Measurements from ENCODE around the gene TSPYL4. TPM values are rescaled to one million over a fixed set of nuclear protein-coding genes. Genes with fewer than 3 reads are reported as not detected.

The TSPYL4 gene
- total and polyA plus RNA-seq, 2 of the 8 experiments (the other 6 are each of a cell fraction or from before 2014, with no cell fraction given), result 20.5 to 22.6 TPM

- Histone ChIP-seq H3K18ac (ENCODE audit: extremely low read depth, low read length) (no peak overlapping the region), H3K27ac (ENCODE audit: low read depth, low read length) (no peak overlapping the region), H4K91ac (replicated peaks; ENCODE audit: insufficient read length, low read length) (no peak overlapping the region), H4K5ac (ENCODE audit: insufficient read length, low read depth, low read length) (no peak overlapping the region), H3K4me2 (ENCODE audit: insufficient read depth in 1 of 2, low read depth in 2 of 2, low read length in 2 of 2) (no peak overlapping the region), H3K9ac (replicated peaks in 1 of 4; ENCODE audit: extremely low read depth in 1 of 4, low read depth in 3 of 4, low read length in 3 of 4) (no peak overlapping the region), H3K23ac (ENCODE audit: insufficient read length) (no peak overlapping the region), H3K4me3 (ENCODE audit: extremely low read depth in 1 of 4, insufficient read depth in 2 of 4, low read depth in 3 of 4, low read length in 4 of 4) (no peak overlapping the region), H3K4me1 (replicated peaks in 1 of 4; ENCODE audit: control insufficient read depth in 3 of 4, insufficient read depth in 4 of 4, low read length in 3 of 4) (no peaks in the 10 kb centered on the region), H4K8ac (ENCODE audit: extremely low read depth, insufficient read depth, low read length) (no peak overlapping the region), H2BK20ac (ENCODE audit: low read length) (no peak overlapping the region), H2BK12ac (ENCODE audit: low read depth, low read length) (no peak overlapping the region), H3K79me1 (ENCODE audit: low read depth, low read length) (no peaks in the 10 kb centered on the region; the same call in 1 of the 2 replicates), H2BK5ac (ENCODE audit: low read depth, low read length) (no peak overlapping the region), H3K23me2 (ENCODE audit: low read depth, low read length) (no peaks in the 10 kb centered on the region), H2BK15ac (ENCODE audit: low read length) (no peak overlapping the region), H2AFZ (ENCODE audit: low read length) (no peak overlapping the region), H3K79me2 (ENCODE audit: control insufficient read depth in 1 of 2, insufficient read depth in 2 of 2, low read length in 2 of 2) (no peaks in the 10 kb centered on the region), H2BK120ac (replicated peaks; ENCODE audit: low read depth, low read length) (no peak overlapping the region), H3K27me3 (replicated peaks in 1 of 4; ENCODE audit: control insufficient read depth in 3 of 4, extremely low read depth in 1 of 4, insufficient read depth in 3 of 4, low read length in 3 of 4) (no peaks in the 10 kb centered on the region), H3K4ac (replicated peaks; ENCODE audit: insufficient read length, low read depth, low read length) (no peak overlapping the region), H3K36me3 (ENCODE audit: control insufficient read depth in 2 of 4, insufficient read depth in 4 of 4, low read length in 3 of 4) (no peaks in the 10 kb centered on the region; a peak in 1 of 8 replicates), H3K56ac (replicated peaks; ENCODE audit: insufficient read length, low read depth, low read length) (no peak overlapping the region), H3K14ac (ENCODE audit: insufficient read length) (no peak overlapping the region), H4K20me1 (replicated peaks in 1 of 2; ENCODE audit: control insufficient read depth in 1 of 2, insufficient read depth in 2 of 2, low read length in 2 of 2) (peaks cover 0 to 3% of the 10 kb centered on the region in 2 experiments), H3K9me3 (ENCODE audit: insufficient read depth in 2 of 2, low read depth in 1 of 2, low read length in 1 of 2) (no peaks in the 10 kb centered on the region), H2AK5ac (ENCODE audit: low read depth, low read length) (no peak overlapping the region)
- ChIA-PET CTCF (ENCODE audit: partially characterized antibody) (no interaction called here), POLR2A (ENCODE audit: partially characterized antibody) (no interaction called here)
- FAIRE-seq (no peak), DNase-seq (ENCODE audit: low read depth in 1 of 2, low spot score in 2 of 2) (no peak)
- no peak for TF ChIP-seq SRF (IDR thresholded peaks at IDR 0.05; ENCODE audit: low read depth, low read length)
- no peak for TF ChIP-seq SIX5 (IDR thresholded peaks at IDR 0.05; ENCODE audit: low read depth, low read length)
- TF ChIP-seq, protein P1, sequence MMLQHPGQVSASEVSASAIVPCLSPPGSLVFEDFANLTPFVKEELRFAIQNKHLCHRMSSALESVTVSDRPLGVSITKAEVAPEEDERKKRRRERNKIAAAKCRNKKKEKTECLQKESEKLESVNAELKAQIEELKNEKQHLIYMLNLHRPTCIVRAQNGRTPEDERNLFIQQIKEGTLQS (IDR thresholded peaks at IDR 0.05; ENCODE audit: insufficient read depth, low read depth, low read length), result no peak
- 100% methylated on average over 1 of the region's 1 CpG; no CpG with 5 or more reads in 1 of the 2 experiments for WGBS, 2 experiments (ENCODE audit: extremely low coverage in 1 of 2, insufficient coverage in 1 of 2, insufficient read length in 1 of 2, insufficient replicate concordance in 2 of 2, low coverage in 1 of 2, low lambda C conversion rate in 2 of 2, missing lambda C conversion rate in 1 of 2)
Measured at GRCh38 chr6:116263353-116263752, 9.5 kb upstream of the TSPYL4 start.
